GM23248 (cell line): Measurements from ENCODE around the gene ERCC3.

Source experiments
- EZH2 ChIP-seq: fragments of 200-600 bp; sonication (generic); IDR thresholded peaks from 2 replicates; pipeline ENCODE4 v1.6.1; 2018; ENCODE audit warnings: antibody characterized with exemption, mild to moderate bottlenecking; ENCODE audit not compliant: insufficient read depth, poor library complexity, severe bottlenecking
- EZH2phosphoT487 ChIP-seq: fragments of 200-600 bp; sonication (generic); IDR thresholded peaks from 2 replicates; pipeline ENCODE4 v1.6.1; 2018; ENCODE audit warnings: antibody characterized with exemption, moderate library complexity, mild to moderate bottlenecking, low read depth; ENCODE audit not compliant: insufficient read depth

- TF ChIP-seq EZH2phosphoT487 (no peak), EZH2 (no peak)
Observed at GRCh38 chr2:127226132-127226519, 67.8 kb downstream of the ERCC3 start.
